Measurements from ENCODE around the gene GCAT. TPM values are rescaled to one million over a fixed set of nuclear protein-coding genes. Genes with fewer than 3 reads are reported as not detected.

The GCAT gene
- polyA plus RNA-seq, 3 donors = 13.6 to 33.2 (median 14.7) TPM

GRCh38 chr22:37824674-37825641 is 17.2 kb downstream of the GCAT start:
- H3K27ac ChIP-seq (ENCODE audit: low read depth, low read length) = no peak overlapping the region
- 7 to 19% (median 8%) methylated on average over 84 to 134 of the region's 135 CpGs for WGBS, 3 donors

GRCh38 chr22:37827056-37827455 is 19.3 kb downstream of the GCAT start:
- no peak overlapping the region for H3K27ac ChIP-seq (ENCODE audit: low read depth, low read length)
- 40 to 56% (median 45%) methylated on average over 9 of the region's 9 CpGs for WGBS, 3 donors

GRCh38 chr22:37830093-37830842 is 22.5 kb downstream of the GCAT start:
- 91 to 97% (median 95%) methylated on average over 13 to 14 of the region's 14 CpGs for WGBS, 3 donors
- H3K27ac ChIP-seq (ENCODE audit: low read depth, low read length) = no peak overlapping the region

GRCh38 chr22:37831472-37831871 is 23.7 kb downstream of the GCAT start:
- WGBS, 3 donors = 95 to 98% (median 97%) methylated on average over 11 of the region's 11 CpGs
- no peak overlapping the region for H3K27ac ChIP-seq (ENCODE audit: low read depth, low read length)

GRCh38 chr22:37832022-37832857 is 24.5 kb downstream of the GCAT start:
- no peak overlapping the region for H3K27ac ChIP-seq (ENCODE audit: low read depth, low read length)
- WGBS, 3 donors = 88 to 97% (median 96%) methylated on average over 16 of the region's 16 CpGs

GRCh38 chr22:37842015-37842793 is 34.5 kb downstream of the GCAT start:
- WGBS, 3 donors = 39 to 91% (median 82%) methylated on average over 10 of the region's 10 CpGs
- no peak overlapping the region for H3K27ac ChIP-seq (ENCODE audit: low read depth, low read length)

- peak overlapping the region; percentile 49 for H3K27ac ChIP-seq (ENCODE audit: low read depth, low read length)
- 0 to 1% (median 0%) methylated on average over 38 to 46 of the region's 46 CpGs for WGBS, 3 donors
Observed at GRCh38 chr22:37843741-37844089, 36.0 kb downstream of the GCAT start.

- WGBS, 3 donors = 70 to 81% (median 80%) methylated on average over 6 of the region's 6 CpGs
- H3K27ac ChIP-seq (ENCODE audit: low read depth, low read length) = no peak overlapping the region
Observed at GRCh38 chr22:37844904-37845329, 37.2 kb downstream of the GCAT start.

GRCh38 chr22:37846433-37846832 is 38.7 kb downstream of the GCAT start:
- WGBS, 3 donors = 88 to 93% (median 90%) methylated on average over 2 of the region's 2 CpGs
- H3K27ac ChIP-seq (ENCODE audit: low read depth, low read length) = no peak overlapping the region

GRCh38 chr22:37848587-37849088 is 40.9 kb downstream of the GCAT start:
- H3K27ac ChIP-seq (ENCODE audit: low read depth, low read length) = no peak overlapping the region
- WGBS, 3 donors = 19 to 36% (median 32%) methylated on average over 27 of the region's 27 CpGs

GRCh38 chr22:37849089-37849751 is 41.5 kb downstream of the GCAT start, which contains the start of gene EIF3L:
TSS of gene EIF3L (plus strand) at chr22:37849419. CDS start at chr22:37849450, 31 bp downstream.
- H3K27ac ChIP-seq (ENCODE audit: low read depth, low read length) = peak within 1 kb of the TSS; percentile 69
- 0 to 2% (median 1%) methylated on average over 49 of the region's 49 CpGs for WGBS, 3 donors

- 79 to 88% (median 84%) methylated on average over 4 of the region's 4 CpGs for WGBS, 3 donors
- no peak overlapping the region for H3K27ac ChIP-seq (ENCODE audit: low read depth, low read length)
Observed at GRCh38 chr22:37850801-37851200, 43.1 kb downstream of the GCAT start.

GRCh38 chr22:37852418-37852817 is 44.7 kb downstream of the GCAT start:
- no peak overlapping the region for H3K27ac ChIP-seq (ENCODE audit: low read depth, low read length)
- 44 to 87% (median 82%) methylated on average over 5 of the region's 5 CpGs for WGBS, 3 donors

GRCh38 chr22:37854946-37855345 is 47.2 kb downstream of the GCAT start:
- no peak overlapping the region for H3K27ac ChIP-seq (ENCODE audit: low read depth, low read length)
- WGBS, 3 donors = 12 to 62% (median 51%) methylated on average over 2 of the region's 2 CpGs

GRCh38 chr22:37855462-37855861 is 47.7 kb downstream of the GCAT start:
- 77 to 97% (median 95%) methylated on average over 2 of the region's 2 CpGs for WGBS, 3 donors
- no peak overlapping the region for H3K27ac ChIP-seq (ENCODE audit: low read depth, low read length)

GRCh38 chr22:37860796-37861421 is 53.2 kb downstream of the GCAT start:
- 32 to 81% (median 75%) methylated on average over 7 of the region's 7 CpGs for WGBS, 3 donors
- no peak overlapping the region for H3K27ac ChIP-seq (ENCODE audit: low read depth, low read length)
